Activated CD4-positive, alpha-beta T cell treated with anti-CD3 and anti-CD28 coated beads for 1 hour (primary cell): ENCODE data around the gene RIN2.

Source experiments
- DNase-seq: peaks from one replicate; pipeline ENCODE4 v3.0.0-alpha.2; 2020

The RIN2 gene

DNA sequence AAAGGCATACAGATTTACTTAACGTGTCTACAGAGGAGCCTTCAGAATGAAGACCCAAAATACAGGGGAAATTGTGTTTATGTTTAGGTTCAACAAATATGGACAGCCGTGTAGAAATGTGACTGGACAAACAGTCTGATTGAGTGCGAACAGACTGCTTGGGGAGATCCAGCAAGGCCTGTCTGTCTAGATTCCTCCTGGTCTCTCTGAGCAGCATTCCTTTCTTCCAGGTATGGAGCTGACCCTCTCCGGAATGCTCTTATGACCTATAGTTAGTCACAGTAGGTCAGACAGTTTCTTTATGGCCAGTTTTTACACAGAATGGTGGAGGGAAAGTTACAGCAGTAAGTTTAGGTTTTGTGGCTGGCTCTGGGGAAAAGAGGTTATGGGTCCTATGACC is 9.0 kb downstream of the RIN2 start:
- no peak for DNase-seq

DNA sequence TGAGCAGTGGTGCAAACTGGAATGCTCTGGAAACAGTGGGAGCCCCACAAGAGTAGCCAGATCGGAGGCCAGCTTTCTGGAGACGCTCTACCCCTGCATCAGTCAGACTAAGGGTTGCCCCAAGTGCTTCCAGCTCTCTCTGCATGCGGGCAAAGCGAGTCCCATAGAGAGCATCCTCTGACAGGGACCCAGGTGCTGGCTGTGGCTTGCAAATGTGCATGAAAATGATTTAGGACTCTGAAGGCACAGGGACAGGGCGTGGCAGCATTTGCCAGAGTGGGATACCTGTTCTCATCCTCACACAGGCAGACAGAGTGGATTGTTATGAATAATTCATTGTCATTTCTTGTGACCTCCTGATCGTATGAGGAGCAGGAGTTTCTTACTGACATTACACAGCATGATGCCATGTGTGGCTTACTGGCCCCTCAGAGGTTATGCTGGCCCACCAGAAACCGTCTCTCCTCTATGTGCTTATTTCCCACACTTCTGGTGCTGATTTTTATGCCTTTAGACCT is 10.3 kb downstream of the RIN2 start:
- no peak for DNase-seq

DNA sequence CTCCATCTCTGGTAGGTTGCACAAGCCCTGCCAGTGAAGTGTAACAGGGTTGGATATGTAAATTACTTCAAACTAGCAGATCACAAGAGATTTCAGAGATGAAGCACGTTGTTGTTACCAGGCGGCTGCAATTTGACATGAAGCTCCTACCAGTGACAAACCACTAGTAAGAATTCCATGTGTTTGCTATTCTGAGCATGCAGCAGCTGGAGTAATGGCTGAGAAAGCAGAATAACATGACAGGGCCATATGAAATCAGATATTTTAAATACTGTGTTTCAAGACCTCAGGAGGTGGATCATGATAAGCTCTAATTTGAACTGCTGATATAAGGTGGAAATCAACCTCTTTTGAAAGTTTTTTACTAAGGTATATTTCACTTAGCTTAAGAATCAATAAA is 11.4 kb downstream of the RIN2 start:
- no peak for DNase-seq

DNA sequence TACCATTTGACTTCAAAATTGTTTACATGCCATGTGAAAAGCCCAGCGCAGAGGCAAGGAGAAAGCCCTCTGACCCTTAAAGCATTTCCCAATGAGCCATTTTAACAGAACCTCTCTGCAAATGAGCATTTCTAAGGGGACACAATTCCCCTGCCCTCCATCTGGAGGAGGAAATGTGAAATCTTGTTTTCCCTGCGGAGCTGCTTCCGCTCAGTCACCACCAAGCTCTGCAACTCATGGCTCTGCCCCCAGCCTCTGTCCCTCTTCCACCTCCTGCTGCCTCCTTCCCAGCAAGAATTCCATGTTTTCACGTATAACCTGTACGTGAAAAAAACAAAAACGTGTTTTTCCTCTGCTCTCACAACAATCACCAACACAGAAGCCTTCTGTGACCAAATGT is 12.3 kb downstream of the RIN2 start:
- no peak for DNase-seq

DNA sequence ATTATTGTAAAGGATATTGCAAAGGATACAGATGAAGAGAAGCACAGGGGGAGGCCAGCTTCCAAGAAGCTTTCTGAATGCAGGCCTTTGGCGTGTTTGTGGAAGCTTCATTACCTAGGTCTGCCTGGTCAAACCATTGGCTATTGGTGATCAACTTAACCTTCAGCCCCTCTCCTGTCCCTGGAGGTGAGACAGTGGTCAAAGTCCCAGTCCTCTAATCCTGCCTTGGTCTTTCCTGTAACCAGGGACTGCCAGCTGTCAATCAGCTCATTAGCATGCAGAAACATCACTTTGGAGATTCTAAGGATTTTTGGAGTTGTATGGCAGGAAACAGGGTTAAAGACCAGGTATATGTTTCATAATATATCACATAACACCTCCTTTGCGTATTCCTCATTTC is 13.0 kb downstream of the RIN2 start:
- DNase-seq, result no peak

DNA sequence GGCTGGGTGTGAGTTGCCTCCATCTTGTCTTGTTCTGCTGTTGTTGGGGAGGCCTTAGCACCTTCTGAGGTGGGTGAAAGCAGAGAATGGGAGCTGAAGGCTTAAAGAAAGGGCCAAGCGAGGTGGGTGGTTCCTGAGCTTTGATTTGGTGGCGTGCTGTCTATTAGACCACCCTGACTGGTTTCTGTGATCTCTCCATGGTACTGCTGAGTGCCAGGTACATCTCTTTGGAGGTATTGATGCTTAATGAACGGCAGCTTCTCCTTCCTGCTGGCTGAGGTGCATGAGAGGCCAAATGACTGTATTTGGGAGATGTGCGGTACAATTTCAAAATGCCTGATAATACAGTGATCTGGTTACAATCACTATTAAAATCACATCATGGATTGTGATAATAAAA is 15.4 kb downstream of the RIN2 start:
- DNase-seq, result no peak

DNA sequence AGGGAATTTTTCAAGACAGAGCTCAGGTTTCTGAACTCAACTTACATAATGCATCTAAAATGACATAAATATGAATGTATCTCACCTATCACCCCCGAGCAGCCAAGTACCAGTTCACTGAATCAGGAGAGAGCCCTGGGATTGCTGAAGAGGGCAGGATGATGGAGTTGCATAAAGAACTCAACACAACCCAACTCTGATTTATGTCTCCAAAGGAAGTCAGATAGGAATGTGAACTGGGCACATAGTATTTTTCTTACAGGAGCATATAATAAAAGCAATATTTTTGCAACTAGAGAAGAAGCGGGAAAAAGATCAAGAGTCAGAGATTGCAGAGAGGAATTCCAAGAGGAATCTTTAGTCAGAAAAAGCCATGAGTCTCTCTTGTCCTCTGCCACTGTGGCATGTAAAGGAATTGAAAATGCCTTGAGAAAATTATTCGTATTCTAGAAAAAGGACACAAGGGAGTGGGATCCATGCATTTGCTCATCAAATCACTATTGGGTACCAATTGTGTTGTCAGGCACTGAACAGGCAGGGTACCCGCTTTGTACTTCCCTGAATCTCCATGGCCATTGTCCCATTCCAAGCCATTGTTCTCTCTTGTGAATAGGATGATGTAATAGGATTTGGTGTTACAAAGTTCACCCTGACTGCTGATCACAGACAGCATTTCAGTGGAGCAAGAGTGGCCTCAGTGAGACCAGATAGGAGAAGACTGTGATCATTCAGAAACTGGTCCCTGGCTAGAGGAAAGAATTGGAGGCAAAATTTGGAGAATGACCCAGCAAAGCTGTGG is 16.3 kb downstream of the RIN2 start:
- no peak for DNase-seq

DNA sequence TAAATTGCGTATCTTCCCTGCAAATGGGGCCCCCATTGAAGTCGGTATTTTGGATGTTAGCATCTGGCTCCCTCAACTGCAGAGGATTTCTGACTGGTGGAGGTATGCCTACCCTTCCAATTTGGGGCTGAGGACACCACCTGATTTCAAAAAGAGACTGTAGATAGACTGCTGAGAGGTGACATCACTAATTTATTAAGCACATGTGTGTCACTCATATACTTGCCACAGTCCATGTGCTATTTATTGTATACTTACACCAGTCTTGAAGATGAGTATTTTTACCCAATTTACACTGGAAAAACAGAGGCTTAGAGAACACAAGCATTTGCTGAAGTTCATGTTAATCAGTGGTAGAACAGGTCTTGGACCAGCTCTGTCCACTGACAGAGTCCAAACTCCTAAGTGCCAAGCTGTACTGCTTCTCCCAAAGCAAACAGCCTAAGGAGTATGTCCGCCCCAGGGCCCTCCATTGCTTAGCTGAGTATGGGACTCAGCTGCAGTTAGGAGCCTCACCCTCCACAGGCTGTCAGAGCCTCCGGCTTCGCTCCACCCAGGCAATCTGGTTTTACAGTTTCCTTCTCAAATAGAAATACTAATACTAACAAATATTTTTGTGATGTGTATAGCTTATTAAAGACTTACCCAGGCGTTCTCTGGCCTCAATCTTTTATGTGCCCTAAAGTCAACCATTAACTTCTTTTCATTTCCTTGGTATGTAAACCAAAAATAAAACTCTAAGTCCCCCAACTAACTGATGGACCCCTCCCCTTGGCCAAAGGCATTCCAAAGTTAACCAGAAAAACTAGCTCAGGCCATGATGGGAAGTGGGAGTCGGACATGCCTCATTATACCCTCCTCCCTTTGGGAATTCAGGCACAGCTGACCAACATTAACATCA is 17.5 kb downstream of the RIN2 start:
- no peak for DNase-seq

DNA sequence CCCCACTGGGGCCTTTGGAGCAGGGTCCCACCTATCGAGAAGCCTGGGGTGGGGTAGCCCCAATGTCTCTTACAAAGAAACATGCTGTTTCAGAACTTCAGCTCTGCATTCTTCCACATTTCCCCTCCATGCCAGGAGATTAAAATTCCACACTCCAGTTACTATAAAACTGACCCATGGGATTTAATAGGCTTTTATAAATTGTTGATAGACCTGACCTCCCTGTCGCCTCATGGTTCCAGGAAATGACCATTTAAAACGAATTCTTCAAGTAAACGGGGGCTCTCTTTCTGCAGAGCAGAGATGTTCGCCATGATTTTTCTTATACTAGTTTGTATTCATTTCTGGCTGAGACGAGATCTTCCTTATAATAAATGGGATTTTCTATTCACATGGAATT is 19.3 kb downstream of the RIN2 start:
- no peak for DNase-seq

DNA sequence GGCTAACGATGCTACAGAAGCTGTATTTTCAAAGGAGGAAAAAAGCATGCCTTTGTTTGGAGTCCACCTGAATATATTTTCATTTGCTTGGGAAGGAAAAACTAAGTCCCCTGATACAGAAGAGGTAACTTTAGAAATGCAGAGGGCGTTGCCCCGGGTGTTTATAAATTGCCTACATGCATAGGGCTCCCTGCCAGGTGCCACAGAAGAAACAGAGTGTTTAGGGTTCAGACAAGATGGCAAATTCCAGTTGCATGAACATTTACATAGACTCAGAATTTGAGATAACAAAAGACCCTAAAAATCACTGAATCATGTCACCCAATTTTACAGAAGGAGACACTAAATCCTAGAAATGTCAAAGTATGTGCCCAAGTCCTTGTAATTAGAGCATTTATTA is 19.9 kb downstream of the RIN2 start:
- no peak for DNase-seq

DNA sequence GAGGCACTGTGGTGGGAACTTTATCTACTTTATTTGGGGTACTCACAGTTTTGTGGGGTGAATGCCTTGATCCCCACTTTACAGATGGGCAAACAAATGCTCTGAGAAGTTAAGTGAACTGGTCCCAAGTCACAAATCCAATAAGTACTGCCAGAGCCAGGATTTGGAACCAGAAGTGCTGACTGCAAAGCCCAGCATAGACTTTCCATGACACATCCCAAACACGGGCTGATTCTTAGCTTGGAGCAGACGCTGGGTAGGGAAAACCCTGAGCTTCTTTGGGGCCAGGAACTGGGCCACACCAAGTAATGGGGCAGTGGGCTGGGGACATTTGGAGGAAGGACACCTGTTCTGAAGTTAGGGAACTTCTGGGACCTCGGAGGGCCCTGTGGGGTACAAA is 20.3 kb downstream of the RIN2 start:
- no peak for DNase-seq

DNA sequence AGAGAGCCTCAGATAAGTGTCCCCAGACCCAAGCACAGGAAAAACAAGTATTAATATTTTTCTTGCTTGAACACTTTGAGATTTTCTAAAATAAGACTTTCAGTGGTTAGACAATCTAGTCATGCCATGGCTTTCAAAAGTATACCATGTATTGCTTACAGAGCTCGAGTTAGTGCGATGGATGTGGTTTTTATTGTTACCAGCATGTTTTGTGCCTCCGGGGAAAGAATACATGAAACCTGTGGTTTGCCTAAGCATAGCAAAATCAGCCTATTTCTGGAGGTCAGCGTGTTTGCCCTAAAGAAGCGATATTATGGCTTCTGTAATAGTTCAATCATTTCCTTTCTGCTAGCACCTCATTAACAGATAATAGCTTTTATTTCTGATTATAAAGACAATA is 21.6 kb downstream of the RIN2 start:
- DNase-seq, result no peak

DNA sequence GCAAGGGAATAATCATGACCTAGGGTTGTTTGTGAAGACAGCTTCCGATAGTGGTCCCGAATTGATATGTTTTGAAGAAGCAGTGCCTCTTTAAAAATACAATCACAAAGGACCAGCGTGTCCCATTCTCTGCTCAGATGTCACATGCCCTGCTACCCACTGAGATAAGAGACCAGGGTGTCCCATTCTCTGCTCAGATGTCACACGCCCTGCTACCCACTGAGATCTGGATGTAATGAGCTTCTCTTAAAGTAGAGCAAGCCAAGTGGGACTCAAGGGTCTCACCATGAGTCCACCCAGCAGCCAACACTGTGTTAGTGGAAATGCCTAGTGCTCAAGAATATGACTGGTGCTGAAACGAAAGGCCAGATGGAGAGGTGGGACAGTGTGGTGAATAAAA is 22.2 kb downstream of the RIN2 start:
- no peak for DNase-seq

DNA sequence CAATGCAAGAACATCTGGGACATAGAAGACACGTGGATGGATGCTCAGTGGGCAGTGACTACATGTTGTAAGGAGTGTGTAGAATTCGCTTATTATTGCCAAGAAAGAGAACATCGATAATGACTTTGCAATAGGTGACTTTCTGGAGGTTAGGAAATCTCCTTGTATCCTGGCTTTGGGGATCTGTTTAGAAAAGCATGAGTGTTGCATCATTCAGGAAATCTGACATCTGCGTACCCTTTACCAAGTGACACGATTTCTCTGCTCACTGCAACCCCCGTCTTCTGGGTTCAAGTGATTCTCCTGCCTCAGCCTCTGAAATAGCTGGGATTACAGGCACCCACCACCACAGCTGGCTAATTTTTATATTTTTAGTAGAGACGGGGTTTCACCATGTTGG is 23.2 kb downstream of the RIN2 start:
- no peak for DNase-seq

DNA sequence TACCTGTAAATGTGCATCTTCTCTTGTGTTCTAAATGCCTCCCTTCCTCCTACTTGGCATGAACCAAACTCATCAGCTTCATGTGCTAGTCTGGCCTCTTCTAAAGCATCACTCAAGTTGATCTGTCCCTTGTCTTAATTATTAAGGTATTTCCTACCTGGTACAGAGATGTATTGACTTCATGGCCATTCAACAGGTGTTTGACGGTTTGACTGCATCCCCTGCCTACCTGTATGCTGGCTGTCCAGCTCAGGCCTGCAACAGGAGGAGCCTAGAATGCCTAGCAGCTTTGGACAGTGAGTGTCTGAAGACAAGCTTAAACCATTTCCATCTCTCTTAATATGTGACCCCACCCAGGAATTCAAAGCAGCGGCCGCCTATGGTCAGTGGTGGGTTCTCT is 24.6 kb downstream of the RIN2 start:
- no peak for DNase-seq

DNA sequence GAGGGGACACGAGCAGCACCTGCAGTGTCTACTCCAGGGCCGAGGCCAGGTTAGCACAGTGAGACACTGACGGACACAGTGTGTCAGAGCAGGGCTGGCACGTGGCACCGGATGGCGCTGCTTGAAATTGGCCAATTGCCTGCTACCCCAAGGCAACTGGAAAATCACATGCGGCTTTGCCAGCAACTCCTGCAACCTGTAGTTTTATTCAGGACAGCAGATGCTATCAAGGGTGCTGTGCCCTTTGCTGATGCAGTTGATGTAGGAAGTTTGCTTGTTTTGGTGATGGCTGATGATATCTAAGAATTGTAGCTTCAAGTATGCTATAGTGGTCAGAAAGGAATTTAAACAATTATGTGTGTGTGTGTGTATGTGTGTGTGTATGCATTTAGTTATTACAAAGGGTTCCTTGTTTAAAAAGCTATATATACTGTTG is 25.9 kb downstream of the RIN2 start:
- no peak for DNase-seq

DNA sequence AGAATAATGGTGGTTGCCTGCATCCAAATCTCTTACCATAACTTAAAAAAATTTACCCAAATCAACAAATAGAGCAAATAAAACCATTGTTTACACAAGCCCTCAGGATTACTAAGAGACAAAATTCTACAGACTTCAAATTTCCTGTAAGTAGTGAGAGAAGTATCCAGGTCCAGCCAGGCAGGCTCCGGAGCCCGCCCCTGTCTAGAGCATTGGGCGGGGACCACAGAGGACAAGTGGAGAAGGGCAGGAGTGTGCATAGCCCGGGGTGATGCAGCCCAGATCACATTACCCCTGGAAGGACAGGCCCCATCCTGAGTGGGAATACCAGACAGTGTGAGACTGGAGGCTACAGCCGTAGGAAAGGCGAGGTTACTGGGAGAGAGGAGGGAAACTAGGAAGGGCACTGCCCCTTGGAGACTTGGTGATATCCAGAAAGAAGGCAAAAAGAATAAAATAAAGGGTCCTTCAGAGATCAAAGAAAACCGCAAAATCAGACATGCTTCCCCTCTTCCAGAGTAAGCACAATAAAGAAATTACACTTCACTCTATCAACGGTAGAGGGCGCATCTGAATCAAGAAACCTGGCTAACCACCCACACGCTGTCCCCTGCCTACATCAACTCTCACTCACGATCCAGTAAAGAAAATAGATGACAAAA is 26.6 kb downstream of the RIN2 start:
- no peak for DNase-seq

DNA sequence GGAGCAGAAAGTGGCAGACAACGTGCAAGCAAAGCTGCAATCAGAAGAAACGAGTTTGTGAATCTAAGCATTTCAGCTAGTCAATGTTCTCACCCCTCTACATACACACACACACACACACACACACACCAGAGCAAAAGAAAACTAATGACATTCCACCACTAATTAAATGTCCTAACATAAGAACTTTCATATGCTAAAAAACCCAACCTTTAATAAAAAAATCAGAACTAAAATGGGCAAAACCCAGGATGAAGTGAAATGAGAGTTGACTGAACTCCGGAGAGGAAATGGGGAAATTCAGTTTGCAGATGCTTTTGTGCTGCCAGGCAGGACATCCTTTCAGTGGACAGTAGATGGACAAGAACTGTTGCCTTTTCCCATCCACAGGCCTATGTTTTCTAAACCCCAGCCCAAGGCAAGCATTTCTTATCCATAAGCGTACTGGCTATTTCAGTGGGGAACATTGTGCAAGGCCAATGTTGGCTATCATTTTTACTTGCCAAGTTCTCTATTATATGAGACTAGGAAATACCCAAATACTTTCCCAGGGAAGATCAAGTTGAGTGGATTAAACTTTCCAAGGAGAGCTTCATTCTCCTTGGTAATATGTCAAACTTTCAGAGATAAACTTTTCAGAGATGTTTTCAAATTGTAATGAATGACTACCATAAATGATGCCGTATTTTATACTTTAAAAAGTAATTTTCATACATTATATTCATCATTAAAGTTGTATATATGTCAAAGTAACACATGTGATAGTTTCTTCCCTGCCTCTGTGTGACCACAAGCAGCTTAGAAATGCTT is 27.3 kb downstream of the RIN2 start:
- DNase-seq, result no peak

DNA sequence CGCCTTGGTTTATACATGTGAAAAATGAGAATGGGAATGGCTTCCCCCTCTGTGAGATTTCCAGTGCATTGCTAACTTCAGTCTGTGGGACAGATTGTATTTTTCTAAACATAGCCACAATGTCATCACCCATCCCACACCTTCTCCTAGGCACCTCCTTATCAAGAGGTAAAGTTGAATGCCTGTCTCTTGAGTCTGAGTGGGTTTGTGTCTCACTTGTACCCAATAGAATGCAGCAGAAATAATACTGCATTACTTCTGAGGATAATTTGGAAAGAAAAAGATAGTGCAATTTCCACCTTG is 27.9 kb downstream of the RIN2 start:
- DNase-seq, result no peak

DNA sequence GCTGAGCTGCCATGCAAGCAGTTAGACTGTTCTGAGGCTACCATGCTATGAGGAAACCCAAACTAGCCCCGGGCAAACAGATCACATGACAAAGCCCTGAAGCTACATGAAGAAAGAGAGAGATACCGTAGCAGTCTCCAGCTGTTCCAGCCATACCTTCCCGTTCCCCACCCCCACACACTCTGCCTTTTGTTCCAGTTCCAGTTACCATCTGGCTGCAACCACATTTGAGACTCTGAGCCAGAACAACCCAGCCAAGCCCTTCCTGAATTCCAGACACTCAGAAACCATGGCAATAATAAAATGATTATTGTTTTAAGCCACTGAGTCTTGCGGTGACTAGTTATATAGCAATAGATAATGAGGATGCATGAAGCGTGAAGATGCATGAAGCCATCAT is 28.3 kb downstream of the RIN2 start:
- DNase-seq, result no peak

DNA sequence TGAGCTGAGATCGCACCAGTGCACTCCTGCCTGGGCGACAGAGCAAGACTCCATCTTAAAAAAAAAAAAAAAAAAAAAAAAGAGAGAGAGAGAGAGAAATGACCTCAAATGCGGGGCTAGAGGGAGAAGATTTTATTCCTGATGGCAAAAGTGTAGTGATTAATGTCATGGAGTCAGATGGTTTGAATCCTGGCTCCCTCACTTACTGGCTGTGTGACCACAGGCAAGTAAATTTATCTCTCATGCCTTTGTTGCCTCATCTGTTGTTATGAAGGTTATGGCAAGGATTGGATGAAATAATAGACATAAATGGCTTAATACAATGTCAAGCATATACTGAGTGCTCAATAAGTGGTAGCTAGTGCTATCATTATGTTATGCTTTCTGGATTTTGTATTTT is 29.3 kb downstream of the RIN2 start:
- no peak for DNase-seq

DNA sequence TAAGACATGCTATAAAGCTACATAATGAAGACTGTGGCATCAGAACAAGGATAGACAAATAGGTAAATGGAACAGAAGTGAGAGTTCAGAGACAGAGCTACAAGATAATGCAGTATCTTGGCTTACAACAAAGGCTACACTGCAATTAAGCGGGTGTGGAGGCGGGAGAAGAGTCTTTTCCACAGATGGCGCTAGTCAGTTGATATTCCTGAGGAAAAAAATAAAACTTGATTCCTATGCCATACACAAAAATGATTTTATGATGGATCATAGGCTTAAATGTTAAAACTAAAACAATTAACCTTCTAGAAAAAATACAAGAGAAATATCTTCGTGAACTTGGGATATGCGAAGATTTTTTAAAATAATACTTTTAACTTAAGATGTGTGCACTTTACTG is 31.0 kb downstream of the RIN2 start:
- DNase-seq, result no peak

DNA sequence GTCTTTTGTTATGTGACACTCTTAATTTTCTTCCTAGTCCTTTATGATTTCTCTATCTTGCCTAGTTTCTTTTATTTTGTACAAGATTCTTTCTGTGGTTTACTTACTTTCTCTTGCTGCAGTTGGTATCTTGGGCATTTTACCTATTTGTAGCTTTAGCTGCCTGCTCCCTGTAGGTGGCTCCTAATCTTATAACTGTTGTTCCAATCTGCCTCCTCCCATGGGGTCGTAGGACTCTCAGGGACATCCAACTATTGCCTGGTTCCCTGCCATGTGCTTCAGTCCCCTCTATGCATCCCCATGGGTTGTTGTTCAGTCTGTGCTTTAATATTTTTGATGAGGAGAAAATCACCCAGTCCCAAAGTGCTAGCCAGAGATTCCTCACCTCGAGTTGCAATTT is 31.4 kb downstream of the RIN2 start:
- no peak for DNase-seq
